Loucy (cell line): ENCODE results near the gene PLCL1.

Experiments
- H2AFZ ChIP-seq: fragments of 200-600 bp; sonication (generic); 2 replicates; pipeline ENCODE4 v1.6.0; 2016; ENCODE audit warnings: antibody characterized with exemption, mild to moderate bottlenecking, low read length, moderate library complexity
- H3F3A ChIP-seq: fragments of 200-600 bp; 2 replicates; pipeline ENCODE4 v1.6.0; 2016; ENCODE audit warnings: antibody characterized with exemption, low read depth, mild to moderate bottlenecking
- H3K27me3 ChIP-seq: fragments of 200-600 bp; sonication (generic); 2 replicates; pipeline ENCODE4 v1.6.1; 2014; ENCODE audit warnings: low read length, mild to moderate bottlenecking; ENCODE audit not compliant: insufficient read depth, poor library complexity, severe bottlenecking
- H3K36me3 ChIP-seq: fragments of 200-600 bp; sonication (generic); 2 replicates; pipeline ENCODE4 v1.6.1; 2016; ENCODE audit warnings: low read length; ENCODE audit not compliant: insufficient read depth
- H3K4me1 ChIP-seq: fragments of 200-600 bp; sonication (generic); 2 replicates; pipeline ENCODE4 v1.5.1; 2014; ENCODE audit warnings: low read length, mild to moderate bottlenecking; ENCODE audit not compliant: insufficient read depth, poor library complexity, severe bottlenecking
- H3K4me2 ChIP-seq: fragments of 200-600 bp; sonication (generic); 2 replicates; pipeline ENCODE4 v1.6.0; 2014; ENCODE audit warnings: antibody characterized with exemption, low read length, low read depth, mild to moderate bottlenecking; ENCODE audit not compliant: poor library complexity, severe bottlenecking
- H3K4me3 ChIP-seq: fragments of 200-600 bp; sonication (generic); 2 replicates; pipeline ENCODE4 v1.5.1; 2014; ENCODE audit warnings: low read length, mild to moderate bottlenecking, mixed read lengths; ENCODE audit not compliant: poor library complexity, severe bottlenecking
- H3K79me2 ChIP-seq: fragments of 200-600 bp; sonication (generic); 2 replicates; pipeline ENCODE4 v1.6.1; 2014; ENCODE audit warnings: low read length; ENCODE audit not compliant: insufficient read depth
- H3K9ac ChIP-seq: fragments of 200-600 bp; sonication (generic); 2 replicates; pipeline ENCODE4 v1.6.0; 2014; ENCODE audit warnings: mild to moderate bottlenecking, low read depth, low read length, moderate library complexity; ENCODE audit not compliant: poor library complexity, severe bottlenecking
- H3K9me2 ChIP-seq: fragments of 200-600 bp; sonication (generic); replicated peaks from 2 replicates; pipeline ENCODE4 v1.6.1; 2016; ENCODE audit warnings: low read depth, low read length, mixed read lengths
- H3K9me3 ChIP-seq: fragments of 200-600 bp; sonication (generic); 2 replicates; pipeline ENCODE4 v1.6.1; 2014; ENCODE audit warnings: mild to moderate bottlenecking, antibody characterized with exemption, low read length, low read depth; ENCODE audit not compliant: insufficient read depth
- H4K20me1 ChIP-seq: fragments of 200-600 bp; sonication (generic); 2 replicates; pipeline ENCODE4 v1.6.0; 2014; ENCODE audit warnings: antibody characterized with exemption, low read length, mild to moderate bottlenecking; ENCODE audit not compliant: insufficient read depth, poor library complexity, severe bottlenecking
- CTCF ChIP-seq: fragments of 200-600 bp; sonication (generic); conservative IDR thresholded peaks from 2 replicates; pipeline ENCODE4 v1.5.1; 2014; ENCODE audit warnings: mild to moderate bottlenecking, antibody characterized with exemption, low read length
- EZH2phosphoT487 ChIP-seq: fragments of 200-600 bp; IDR thresholded peaks from 2 replicates; pipeline ENCODE4 v1.6.1; 2018; ENCODE audit warnings: antibody characterized with exemption, mild to moderate bottlenecking, moderate library complexity, borderline replicate concordance

Gene PLCL1

GRCh38 chr2:197985029-197985638 lies 180.7 kb downstream of the PLCL1 start:
- Histone ChIP-seq H3K9me2 (no peaks in the 10 kb centered on the region), H3K9me3 (no peaks in the 10 kb centered on the region)

GRCh38 chr2:197986977-197987376 lies 182.6 kb downstream of the PLCL1 start:
- no peaks in the 10 kb centered on the region for H3K27me3 ChIP-seq

More at GRCh38 chr2:197985029-197985638, 180.7 kb downstream of the PLCL1 start:
- no peaks in the 10 kb centered on the region for H3K4me1 ChIP-seq
- H3K36me3 ChIP-seq, result no peaks in the 10 kb centered on the region
- H3K4me2 ChIP-seq, result no peak overlapping the region
- no peak for TF ChIP-seq CTCF
- no peak for TF ChIP-seq EZH2phosphoT487
- H3K27me3 ChIP-seq, result no peaks in the 10 kb centered on the region
- H2AFZ ChIP-seq, result no peak overlapping the region
- H3K9ac ChIP-seq, result no peak overlapping the region
- no peaks in the 10 kb centered on the region for H3K79me2 ChIP-seq
- H3K4me3 ChIP-seq, result no peak overlapping the region
- no peaks in the 10 kb centered on the region for H3F3A ChIP-seq
- H4K20me1 ChIP-seq, result no peaks in the 10 kb centered on the region

GRCh38 chr2:197990356-197990755 lies 186.0 kb downstream of the PLCL1 start:
- H3K36me3 ChIP-seq, result no peaks in the 10 kb centered on the region
- no peak overlapping the region for H3K4me2 ChIP-seq
- H3K4me1 ChIP-seq, result peaks cover 2% of the 10 kb centered on the region
- no peaks in the 10 kb centered on the region for H3K9me2 ChIP-seq
- no peaks in the 10 kb centered on the region for H3K79me2 ChIP-seq
- no peak overlapping the region for H3K9ac ChIP-seq
- H4K20me1 ChIP-seq, result no peaks in the 10 kb centered on the region
- no peak overlapping the region for H2AFZ ChIP-seq
- no peaks in the 10 kb centered on the region for H3K27me3 ChIP-seq
- TF ChIP-seq EZH2phosphoT487 (no peak), CTCF (no peak)
- no peak overlapping the region for H3K4me3 ChIP-seq
- no peaks in the 10 kb centered on the region for H3K9me3 ChIP-seq
- H3F3A ChIP-seq, result no peaks in the 10 kb centered on the region

More at GRCh38 chr2:197986977-197987376, 182.6 kb downstream of the PLCL1 start:
- no peaks in the 10 kb centered on the region for H3K9me3 ChIP-seq
- H3K79me2 ChIP-seq, result no peaks in the 10 kb centered on the region
- H3F3A ChIP-seq, result no peaks in the 10 kb centered on the region
- no peak overlapping the region for H3K4me3 ChIP-seq
- H3K9me2 ChIP-seq, result no peaks in the 10 kb centered on the region
- H3K36me3 ChIP-seq, result no peaks in the 10 kb centered on the region
- no peak for TF ChIP-seq EZH2phosphoT487
- TF ChIP-seq CTCF, result no peak
- no peak overlapping the region for H3K9ac ChIP-seq
- no peak overlapping the region for H3K4me2 ChIP-seq
- H2AFZ ChIP-seq, result no peak overlapping the region
- H4K20me1 ChIP-seq, result no peaks in the 10 kb centered on the region
- H3K4me1 ChIP-seq, result no peaks in the 10 kb centered on the region
